ENCODE measurements around the gene COL4A2. TPM values are rescaled to one million over a fixed set of nuclear protein-coding genes. Genes with fewer than 3 reads are reported as not detected.

The COL4A2 gene
- total RNA-seq, 1 experiment from 2014 or later: 66.0 TPM

- Mint-ChIP-seq H3K4me3 (ENCODE audit: unreplicated experiment) (peak overlapping the region; percentile 90), H3K27ac (ENCODE audit: low read depth, unreplicated experiment) (peak overlapping the region; percentile 5), H3K36me3 (ENCODE audit: insufficient read depth, unreplicated experiment) (peaks cover 5% of the 10 kb centered on the region), H3K4me1 (ENCODE audit: insufficient read depth, unreplicated experiment) (peaks cover 38% of the 10 kb centered on the region), H3K9me3 (ENCODE audit: unreplicated experiment) (no peaks in the 10 kb centered on the region), H3K27me3 (ENCODE audit: insufficient read depth, unreplicated experiment) (no peaks in the 10 kb centered on the region)
- ChIA-PET POLR2A (interaction anchor here (0.6 to 4.2 kb wide), 8 partner anchors 11 to 399 kb away, joined by 3 to 22 read pairs (median 5); no protein-coding TSS in a partner anchor), CTCF (interaction anchor here (0.5 to 1.6 kb wide), 8 partner anchors 30 to 1915 kb away, joined by 3 to 7 read pairs (median 3); no protein-coding TSS in a partner anchor)
- no TSS peak for BruUV-seq (replicated peaks)
- intact Hi-C loops (cut with micrococcal nuclease): loop anchor here (5.0 kb wide), 1 partner anchor 52 kb away; no protein-coding TSS in a partner anchor
- TF ChIP-seq, protein P1, sequence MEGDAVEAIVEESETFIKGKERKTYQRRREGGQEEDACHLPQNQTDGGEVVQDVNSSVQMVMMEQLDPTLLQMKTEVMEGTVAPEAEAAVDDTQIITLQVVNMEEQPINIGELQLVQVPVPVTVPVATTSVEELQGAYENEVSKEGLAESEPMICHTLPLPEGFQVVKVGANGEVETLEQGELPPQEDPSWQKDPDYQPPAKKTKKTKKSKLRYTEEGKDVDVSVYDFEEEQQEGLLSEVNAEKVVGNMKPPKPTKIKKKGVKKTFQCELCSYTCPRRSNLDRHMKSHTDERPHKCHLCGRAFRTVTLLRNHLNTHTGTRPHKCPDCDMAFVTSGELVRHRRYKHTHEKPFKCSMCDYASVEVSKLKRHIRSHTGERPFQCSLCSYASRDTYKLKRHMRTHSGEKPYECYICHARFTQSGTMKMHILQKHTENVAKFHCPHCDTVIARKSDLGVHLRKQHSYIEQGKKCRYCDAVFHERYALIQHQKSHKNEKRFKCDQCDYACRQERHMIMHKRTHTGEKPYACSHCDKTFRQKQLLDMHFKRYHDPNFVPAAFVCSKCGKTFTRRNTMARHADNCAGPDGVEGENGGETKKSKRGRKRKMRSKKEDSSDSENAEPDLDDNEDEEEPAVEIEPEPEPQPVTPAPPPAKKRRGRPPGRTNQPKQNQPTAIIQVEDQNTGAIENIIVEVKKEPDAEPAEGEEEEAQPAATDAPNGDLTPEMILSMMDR (IDR thresholded peaks at IDR 0.05; ENCODE audit: unreplicated experiment): no peak
- no peak for DNase-seq (ENCODE audit: unreplicated experiment)
These were observed 1.7 kb downstream of the COL4A2 start for GRCh38 chr13:110308656-110309359.

DNA sequence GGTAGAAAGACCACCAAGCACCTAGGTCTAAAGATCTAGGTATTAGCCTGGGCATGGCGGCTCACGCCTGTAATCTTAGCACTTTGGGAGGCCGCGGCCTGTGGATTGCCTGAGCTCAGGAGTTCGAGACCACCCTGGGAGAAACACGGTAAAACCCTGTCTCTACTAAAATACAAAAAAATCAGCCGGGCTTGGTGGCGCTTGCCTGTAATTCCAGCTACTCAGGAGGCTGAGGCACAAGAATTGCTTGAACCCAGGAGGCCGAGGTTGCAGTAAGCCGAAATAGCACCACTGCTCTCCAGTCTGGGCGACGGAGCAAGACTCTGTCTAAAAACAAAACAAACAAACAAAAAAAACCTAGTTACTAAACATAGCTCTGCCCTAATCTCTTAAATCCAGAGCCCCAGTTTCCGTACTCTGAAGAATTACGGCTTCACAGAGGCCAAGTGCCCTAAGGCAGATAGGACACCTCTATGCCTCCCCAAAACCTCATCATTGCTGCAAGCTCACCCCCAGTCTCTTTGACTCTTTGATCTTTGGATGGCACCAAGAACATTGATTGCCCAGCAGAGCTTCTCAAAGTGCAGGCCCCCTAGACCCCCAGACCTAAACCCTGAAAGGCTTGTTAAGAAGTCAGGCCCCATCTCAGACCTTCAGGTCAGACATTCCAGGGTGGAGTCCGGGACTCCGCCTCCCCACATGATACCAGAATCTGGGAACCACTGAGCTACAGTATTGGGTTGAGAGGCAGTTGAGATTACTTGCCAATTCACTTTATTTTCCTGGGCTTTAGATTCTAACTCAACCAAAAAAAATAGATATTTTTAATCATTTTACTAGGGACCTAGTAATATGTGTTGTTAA lies 2.8 kb downstream of the COL4A2 start:
- TF ChIP-seq, protein P1 (IDR thresholded peaks at IDR 0.05; ENCODE audit: unreplicated experiment): no peak
- Mint-ChIP-seq H3K27ac (ENCODE audit: low read depth, unreplicated experiment) (no peak overlapping the region), H3K9me3 (ENCODE audit: unreplicated experiment) (no peaks in the 10 kb centered on the region), H3K36me3 (ENCODE audit: insufficient read depth, unreplicated experiment) (peaks cover 5% of the 10 kb centered on the region), H3K4me1 (ENCODE audit: insufficient read depth, unreplicated experiment) (peaks cover 29% of the 10 kb centered on the region), H3K27me3 (ENCODE audit: insufficient read depth, unreplicated experiment) (no peaks in the 10 kb centered on the region), H3K4me3 (ENCODE audit: unreplicated experiment) (no peak overlapping the region)
- CTCF ChIA-PET: interaction anchor here (0.9 to 1.6 kb wide), 4 partner anchors 29 to 102 kb away, joined by 3 read pairs; no protein-coding TSS in a partner anchor
- POLR2A ChIA-PET: interaction anchor here (0.6 to 0.7 kb wide), 2 partner anchors 61 to 450 kb away, joined by 3 read pairs; no protein-coding TSS in a partner anchor
- intact Hi-C loops (cut with micrococcal nuclease): loop anchor here (5.0 kb wide), 1 partner anchor 53 kb away; no protein-coding TSS in a partner anchor
- BruUV-seq (replicated peaks): no TSS peak
- no peak for DNase-seq (ENCODE audit: unreplicated experiment)

DNA sequence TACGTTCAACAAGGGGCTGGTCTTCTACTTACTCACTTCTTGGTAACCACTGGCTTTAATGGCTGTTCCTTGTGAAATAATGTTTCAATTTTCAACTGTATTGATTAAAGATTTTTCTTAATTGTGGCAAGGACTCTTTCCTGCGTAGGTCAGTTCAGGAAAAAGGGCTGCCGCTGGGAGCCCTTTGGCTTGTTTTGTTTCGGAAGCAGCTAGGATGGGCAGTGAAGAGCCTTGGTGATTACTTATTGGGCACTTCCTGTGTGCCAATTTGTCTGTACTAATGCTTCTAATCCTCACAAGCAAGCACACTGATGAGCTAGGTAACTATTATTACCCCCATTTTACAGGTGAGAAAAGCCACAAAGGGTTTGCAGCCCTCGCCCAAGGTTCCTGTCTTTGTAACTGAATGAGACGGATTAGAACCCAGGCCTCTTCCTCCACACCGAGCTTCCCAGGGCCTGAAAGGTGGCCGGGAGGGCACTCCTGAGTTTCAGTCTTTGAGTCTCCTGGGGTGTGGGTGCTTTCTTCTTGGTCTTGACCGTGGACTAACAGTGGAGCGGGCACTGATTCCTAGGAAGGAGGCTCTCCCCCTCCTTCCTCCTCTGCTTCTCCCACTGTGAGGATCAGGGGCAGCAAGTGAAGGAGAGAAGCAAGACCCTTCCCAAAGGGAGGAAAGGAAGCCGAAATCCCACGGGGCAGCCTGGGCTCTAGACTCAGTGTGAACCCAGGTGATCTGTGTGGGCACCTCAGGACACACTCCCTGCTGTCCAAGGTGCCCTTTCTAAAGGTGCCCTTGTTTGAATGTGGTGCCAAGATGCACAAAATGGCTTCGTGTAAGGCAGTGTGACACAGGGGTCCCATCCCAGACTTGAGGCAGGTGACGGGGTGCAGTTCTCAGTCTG lies 3.7 kb downstream of the COL4A2 start:
- Mint-ChIP-seq H3K36me3 (ENCODE audit: insufficient read depth, unreplicated experiment) (peaks cover 7% of the 10 kb centered on the region), H3K9me3 (ENCODE audit: unreplicated experiment) (no peaks in the 10 kb centered on the region), H3K4me3 (ENCODE audit: unreplicated experiment) (no peak overlapping the region), H3K4me1 (ENCODE audit: insufficient read depth, unreplicated experiment) (peaks cover 21% of the 10 kb centered on the region), H3K27ac (ENCODE audit: low read depth, unreplicated experiment) (no peak overlapping the region), H3K27me3 (ENCODE audit: insufficient read depth, unreplicated experiment) (no peaks in the 10 kb centered on the region)
- ChIA-PET POLR2A (interaction anchor here (0.7 kb wide), 1 partner anchor 449 kb away, joined by 3 read pairs; no protein-coding TSS in a partner anchor), CTCF (interaction anchor here (0.7 to 1.6 kb wide), 3 partner anchors 28 to 101 kb away, joined by 3 read pairs; no protein-coding TSS in a partner anchor)
- intact Hi-C loops (cut with micrococcal nuclease): no loop called here
- TF ChIP-seq, protein P1 (IDR thresholded peaks at IDR 0.05; ENCODE audit: unreplicated experiment): no peak
- BruUV-seq (replicated peaks): no TSS peak
- DNase-seq (ENCODE audit: unreplicated experiment): no peak
